Measurements from ENCODE around the gene LRP1. TPM values are rescaled to one million over a fixed set of nuclear protein-coding genes. Genes with fewer than 3 reads are reported as not detected.
A peak's percentile ranks its signal among the peaks of the same experiment; 100 is the strongest.

The LRP1 gene
- polyA plus RNA-seq, 4 donors, result 65.3 to 234 (median 81.0) TPM

DNA sequence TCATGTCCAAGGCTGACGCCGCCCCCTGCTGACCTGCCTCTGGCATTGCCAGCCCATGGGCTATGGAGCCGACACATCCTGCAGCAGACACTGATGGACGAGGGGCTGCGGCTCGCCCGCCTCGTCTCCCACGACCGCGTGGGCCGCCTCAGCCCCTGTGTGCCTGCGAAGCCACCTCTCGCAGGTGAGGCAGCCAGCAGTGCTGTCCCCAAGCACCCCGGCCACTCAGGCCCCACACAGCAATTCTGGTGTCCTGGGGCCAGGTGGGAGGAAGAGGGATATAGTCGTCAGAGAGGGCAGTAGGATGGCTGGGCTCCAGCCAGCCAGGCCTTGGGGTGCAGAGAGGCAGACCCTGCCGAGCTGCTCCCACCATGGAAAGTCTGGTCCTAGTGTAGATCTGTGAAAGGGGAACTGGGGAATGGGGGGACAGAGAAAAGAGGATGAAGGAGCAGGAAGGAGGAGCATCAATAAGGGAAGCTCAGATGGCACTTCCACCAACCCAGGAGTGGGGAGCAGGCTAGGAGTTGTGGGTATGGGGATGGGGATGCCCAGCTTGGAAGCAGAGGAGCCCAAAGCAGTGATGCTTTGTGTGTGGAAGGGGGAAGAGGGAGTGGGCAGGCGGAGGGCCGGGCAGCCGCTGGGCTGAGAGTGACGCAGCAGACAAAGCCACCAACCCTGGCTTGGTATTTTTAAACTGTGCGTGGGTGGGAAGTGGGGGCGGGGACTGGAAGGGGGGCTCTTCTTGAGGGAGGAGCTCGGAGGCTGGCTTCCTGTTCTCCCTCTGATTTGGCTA is 34.7 kb upstream of the LRP1 start:
- peak in 3 of 4 donors; percentile 35 to 63 (median 46) for DNase-seq (ENCODE audit: low read depth in 4 of 4, low spot score in 3 of 4)

DNA sequence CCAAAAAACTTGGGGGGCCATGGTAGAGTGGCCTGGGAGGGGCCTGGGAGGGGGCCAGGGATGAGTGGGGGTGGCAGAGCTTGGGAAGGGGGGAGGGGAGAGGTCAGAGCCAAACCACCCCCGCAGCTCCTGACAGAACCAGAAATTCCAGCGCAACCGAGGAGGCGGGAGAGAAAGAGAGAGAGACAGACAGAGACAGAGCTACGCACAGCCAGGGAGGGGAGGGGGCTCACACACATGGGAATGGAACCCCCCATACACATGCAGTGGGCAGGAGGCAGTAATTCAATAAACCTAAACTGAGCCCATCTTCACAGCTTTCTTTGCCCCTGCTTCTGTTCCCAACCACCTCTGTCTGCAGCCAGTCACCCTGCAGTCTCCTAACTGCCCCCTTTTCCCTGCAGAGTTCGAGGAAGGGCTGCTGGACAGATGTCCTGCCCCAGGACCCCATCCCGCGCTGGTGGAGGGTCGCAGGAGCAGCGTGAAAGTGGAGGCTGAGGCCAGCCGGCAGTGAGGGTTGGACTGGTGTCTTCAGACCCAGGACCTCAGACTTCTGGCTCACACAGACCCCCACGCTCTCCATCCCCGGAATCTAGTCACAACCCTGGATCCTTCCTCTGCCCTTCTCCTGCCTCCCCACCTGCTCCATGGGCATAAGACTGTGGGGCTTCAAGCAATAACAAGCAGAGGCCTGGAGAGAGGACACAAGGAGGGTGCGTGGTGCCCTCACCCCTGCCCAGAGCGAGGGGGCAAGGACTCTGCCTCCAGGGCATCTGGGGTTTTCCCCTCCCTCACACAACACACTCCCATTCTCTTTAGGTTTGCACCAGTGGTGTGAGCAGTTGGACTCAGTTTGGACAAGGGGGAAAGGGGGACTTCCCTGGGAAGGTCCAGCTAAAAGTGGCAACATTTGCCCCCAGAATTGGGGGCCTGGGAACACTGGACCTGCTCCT is 33.8 kb upstream of the LRP1 start:
- no peak for DNase-seq (ENCODE audit: low read depth in 4 of 4, low spot score in 3 of 4)

DNA sequence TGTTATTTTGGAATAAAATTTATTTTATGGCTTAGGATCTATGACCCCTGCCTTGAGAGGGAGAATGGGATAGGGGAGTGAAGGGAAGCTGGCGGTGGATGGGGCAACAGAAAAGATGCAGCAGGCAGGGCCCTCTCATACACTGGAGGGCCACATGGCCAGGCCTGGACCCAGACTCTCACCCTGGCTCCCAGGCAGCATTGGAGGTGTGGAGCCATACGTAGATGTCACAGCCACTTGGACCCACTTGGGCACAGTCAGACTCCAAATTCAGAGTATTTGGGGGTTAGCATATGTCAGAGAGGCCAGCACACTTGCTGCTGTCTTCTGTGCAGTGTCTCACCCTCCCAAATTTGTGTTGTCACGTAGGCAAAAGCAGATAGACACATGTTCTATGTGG is 32.8 kb upstream of the LRP1 start:
- no peak for DNase-seq (ENCODE audit: low read depth in 4 of 4, low spot score in 3 of 4)

DNA sequence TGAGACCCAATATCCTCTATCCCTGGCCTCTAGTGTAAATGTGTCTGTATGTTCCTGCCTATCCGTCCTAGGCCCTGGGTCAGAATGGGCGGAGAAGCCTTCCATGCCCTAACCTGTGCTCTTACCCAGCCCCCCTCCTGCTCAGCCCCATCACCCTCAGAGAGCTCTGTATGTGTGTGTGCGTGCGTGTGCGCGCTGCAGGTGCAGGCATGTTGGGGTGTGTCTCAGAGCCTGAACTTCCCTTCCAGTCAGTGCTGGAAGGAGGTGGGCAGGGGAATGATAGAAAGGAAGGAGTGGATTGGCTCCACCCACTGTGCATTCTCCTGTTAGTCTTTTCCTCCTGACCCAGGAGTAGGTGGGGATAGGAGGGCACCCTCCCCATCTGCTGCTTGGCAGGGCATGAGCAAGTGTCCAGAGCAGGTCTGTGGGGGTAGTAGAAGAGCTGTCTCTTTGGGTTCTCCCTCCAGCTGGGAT is 32.1 kb upstream of the LRP1 start:
- DNase-seq (ENCODE audit: low read depth in 4 of 4, low spot score in 3 of 4), result no peak

DNA sequence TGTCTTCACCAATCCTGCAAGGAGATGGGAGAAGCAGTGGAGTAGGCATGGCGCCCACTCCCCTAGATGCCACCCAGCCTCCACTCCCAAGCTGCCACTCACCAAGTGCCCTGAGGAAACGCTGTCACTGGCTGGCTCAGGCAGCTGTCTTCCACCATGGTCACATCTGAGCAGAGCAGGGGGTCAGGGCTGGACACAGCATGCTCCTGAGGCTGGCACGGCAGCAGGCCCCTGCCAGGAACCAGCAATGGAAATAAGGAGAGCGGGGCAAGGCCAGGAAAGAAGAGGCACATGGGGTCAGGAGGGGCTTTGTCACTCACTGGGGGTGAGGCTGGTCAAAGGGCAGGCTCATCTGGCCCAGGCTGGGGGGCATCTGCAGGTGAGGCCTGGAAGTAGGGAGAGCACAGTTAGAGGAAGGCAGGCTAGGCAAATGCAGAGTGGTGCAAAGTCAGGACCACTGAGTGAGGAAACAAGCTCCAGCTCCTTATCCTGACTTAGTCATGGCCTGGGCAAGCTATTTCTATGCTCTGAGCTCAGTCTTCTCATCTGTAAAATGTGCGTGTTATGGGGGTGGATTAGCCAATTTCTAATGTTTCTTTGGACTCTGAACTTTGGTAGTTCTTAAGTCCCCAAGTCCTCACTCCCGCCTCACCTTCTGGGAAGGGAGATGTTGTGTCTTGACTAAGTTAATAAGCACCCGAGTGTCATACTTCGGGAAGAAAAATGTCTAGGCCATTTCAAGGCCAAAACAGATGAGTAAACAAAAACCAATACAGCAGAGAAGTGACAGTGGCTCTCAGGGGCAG is 31.3 kb upstream of the LRP1 start:
- no peak for DNase-seq (ENCODE audit: low read depth in 4 of 4, low spot score in 3 of 4)

DNA sequence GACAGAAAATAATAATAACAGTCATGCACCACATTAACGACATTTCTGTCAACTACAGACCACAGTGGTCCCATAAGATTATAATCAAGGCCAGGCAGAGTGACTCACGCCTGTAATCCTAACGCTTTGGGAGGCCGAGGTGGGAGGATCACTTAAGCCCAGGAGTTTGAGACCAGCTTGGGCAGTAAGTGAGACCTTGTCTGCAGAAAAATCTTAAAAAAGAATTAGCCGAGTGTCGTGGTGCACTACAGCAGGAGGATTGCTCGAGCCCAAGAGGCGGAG is 30.8 kb upstream of the LRP1 start:
- no peak for DNase-seq (ENCODE audit: low read depth in 4 of 4, low spot score in 3 of 4)

DNA sequence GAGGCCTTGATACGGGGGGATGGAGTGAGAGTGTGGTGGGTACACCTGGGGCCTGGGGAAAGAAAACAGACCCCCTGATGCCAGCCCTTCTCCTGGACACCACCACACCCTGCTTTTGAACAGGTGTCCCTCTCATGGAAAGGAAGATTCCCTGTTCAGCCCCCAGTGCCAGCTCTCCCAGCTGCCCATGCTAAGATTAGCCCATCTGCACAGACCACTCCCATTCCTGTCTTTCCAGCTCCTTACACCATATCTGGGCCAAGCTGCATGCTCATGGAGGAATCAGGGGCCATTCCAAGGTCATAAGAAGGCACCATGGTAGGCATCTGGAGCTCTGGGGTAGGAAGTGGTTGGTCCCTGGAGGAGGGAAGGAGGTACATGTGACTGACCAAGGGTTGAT is 29.7 kb upstream of the LRP1 start:
- no peak for DNase-seq (ENCODE audit: low read depth in 4 of 4, low spot score in 3 of 4)

DNA sequence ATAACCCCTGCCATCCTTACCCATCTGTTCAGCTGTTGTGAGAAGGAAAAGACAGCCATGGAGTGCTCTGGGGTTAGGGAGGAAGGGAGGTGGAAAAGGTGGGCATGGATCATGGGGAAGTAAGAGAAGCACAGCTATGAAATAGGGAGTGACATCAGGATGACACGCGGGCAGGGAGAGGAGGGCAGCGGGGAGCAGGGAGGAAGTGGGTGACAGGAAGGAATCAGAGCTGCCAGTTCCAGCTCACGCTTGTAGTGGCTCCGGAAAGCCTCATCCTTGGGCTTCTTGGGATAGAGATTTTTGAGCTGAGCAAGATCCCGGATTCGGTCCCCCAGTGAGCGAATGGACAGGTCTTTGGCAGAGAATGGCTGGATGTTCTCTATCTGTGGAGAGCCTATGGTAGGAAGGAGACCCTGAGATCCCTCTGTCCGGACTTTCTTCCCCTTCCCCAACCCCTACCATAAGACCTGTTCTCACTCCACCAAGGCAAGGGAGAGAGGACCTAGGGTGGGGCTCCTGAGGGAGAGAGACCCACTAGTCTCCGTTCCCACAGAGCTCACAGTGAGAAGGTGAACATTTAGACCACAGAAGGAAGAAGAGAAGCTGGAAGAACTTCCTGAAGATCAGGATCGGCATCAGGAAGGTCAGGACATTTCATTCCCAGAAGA is 29.1 kb upstream of the LRP1 start:
- no peak for DNase-seq (ENCODE audit: low read depth in 4 of 4, low spot score in 3 of 4)

DNA sequence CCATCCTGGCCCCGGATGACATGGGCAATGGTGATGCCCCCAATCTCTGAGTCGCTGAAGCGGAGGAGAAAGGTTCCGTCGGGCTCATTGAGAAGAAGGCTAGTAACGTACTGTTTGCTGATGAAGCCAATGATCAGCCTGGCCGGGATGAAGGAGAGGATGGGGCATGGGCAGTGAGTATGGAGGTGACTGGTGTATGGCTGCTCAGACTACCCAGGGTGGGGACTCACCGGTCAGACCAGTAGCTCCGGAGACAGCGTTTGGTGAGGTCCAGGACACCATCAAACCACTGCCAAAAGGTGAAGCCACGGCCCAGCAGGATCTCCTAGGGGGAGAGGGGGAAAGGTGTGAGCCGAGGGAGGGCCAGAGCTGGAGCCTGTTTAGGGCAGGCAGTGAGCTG is 28.5 kb upstream of the LRP1 start:
- no peak for DNase-seq (ENCODE audit: low read depth in 4 of 4, low spot score in 3 of 4)

DNA sequence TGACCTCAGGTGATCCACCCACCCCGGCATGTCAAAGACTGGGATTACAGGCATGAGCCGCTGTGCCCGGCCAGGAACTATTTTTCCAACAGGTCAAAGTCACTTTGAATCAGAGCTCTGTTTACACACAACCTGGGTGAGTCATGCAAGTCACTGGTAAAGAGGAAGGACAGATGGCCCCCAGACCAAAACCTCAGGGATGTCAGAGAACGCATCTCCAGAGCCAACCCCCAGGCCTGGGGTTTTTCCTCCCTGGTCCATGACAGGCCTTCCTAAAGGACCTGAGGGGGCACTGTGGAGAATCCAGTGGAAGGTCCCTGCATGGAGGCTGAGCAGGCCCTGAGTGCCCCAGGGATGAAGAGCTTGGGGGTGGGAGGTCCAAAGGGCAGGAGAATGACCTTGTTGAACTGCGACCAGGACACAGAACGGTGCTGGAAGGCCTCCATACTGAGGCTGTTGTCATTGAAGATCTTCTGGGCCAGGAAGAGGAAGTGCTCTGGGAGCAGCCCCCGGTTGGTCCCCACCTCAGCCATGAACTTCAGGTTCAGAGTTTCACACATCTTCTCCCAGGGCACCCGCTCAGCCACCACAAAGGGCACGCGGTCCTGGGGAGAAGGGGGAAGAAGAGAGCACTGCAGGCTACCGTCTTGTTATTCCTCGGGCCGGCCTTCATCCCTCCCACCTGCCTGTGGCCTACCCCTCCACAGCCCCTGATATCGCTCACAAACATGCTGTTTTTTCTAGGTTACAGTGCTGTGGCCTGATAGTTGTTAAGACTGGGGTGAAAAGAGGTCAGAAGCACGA is 26.2 kb upstream of the LRP1 start:
- no peak for DNase-seq (ENCODE audit: low read depth in 4 of 4, low spot score in 3 of 4)

DNA sequence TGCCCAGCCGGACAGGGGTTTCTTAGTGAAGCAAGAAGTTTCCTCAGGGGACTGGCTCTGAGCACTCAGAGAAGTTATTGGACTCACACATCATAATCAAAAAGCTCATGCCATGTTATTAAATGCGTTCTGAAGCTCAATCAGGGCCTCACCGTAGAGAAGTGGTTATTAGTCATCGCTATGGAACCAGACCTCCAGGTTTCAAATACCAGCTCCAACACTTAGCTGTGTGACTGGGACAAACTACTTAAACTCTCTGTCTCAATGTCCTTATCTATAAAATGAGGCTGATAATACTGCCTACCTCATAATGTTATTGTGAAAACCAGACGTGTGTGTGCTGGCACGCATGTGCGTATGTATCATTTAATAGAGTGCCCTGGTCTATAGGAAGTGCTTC is 24.4 kb upstream of the LRP1 start:
- DNase-seq (ENCODE audit: low read depth in 4 of 4, low spot score in 3 of 4), result no peak

DNA sequence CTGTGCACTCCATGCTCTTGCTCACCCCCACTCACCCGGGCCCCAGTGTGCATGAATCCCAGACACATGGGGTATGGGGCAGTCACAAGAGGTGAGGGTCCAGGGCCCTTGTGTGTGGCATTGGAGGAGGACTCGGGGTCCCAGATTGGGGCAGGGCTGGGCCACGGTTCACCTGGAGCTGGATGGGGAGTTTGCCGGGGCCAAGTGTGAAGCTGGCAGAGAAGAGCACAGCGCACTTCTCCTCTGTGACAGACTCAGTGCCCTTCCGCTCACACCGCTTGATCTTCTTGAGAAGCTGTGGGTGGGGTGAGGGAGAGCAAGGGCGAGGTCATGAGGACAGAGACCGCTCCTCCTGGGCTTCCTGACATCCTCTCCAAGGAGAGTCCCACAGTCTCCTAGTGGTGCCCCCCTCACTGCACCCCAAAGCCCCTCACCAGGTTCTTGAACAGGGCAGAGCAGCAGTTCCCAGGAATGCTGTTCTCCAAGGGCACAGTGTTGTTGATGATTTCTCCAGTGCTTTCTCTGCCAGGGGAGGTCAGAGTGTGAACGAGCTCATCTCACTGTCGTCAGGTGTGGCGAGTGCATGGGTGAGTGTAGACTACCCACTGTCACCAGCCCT is 23.9 kb upstream of the LRP1 start:
- DNase-seq (ENCODE audit: low read depth in 4 of 4, low spot score in 3 of 4), result no peak

DNA sequence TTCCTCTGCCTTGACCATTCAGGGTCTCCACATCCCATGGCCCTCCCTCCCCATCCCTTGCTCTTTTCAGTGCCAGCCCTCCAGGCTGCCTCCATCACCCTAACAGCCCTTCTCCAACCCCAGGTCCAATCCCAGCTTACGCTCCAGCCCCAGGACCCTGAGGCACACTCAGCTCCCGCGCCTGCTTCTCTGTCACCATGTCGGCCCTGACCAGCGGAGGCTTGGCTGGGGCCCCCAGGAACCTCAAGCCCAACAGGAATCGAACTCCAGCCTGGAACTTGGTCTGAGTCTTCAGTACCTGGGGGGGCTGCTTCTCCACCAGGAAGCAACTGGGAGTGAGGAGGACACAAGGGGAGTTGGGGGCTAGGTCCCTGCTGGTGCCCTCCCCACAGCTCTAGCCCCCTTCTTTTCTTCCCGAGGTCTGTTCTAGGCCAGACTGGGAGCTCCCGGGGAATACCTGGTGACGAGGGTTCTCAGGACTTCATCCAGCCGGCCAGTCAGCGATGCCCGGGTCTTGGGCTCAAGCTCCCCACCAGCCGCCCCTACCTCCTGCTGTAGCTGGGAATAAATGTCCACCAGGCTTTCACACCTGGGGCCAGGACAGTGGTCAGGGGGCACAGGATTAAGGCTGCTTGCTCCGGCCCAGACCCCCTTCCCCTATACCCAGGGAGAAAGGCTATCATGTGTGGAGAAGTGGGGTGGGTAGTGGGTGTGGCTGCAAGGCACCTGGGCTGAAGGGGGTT is 23.1 kb upstream of the LRP1 start:
- no peak for DNase-seq (ENCODE audit: low read depth in 4 of 4, low spot score in 3 of 4)

DNA sequence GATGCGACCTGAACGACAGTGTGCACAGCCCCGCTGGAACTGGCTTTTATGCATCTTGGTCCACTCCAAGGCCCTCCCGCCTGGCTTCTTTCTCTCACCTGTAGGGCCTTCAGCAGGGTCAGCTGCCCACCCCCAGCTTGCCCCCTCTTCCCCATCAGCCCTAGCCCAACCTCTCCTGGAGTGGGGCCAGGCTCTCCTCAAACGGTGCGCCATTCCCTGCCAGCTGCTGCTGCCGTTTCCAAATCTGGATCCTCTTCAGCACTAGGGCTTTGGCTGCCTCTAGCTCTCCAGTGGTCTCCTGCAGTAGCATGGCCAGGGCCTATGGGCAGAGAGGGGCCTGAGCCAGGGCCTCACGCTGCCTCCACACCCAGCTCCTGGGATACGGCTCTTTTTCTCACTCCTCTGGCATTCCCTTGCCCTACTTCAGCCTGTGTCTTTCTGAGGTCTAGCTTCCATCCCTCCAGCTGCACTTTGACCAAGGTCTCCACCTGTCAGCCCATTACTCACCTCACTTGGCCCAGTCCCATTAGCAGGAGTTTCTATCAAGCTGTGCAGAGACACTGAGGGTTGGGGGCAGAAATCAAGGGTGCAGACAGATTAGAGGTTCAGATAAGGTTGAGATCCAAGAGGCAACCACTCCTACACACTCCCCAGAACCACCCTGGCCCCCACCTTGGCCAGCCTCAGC is 22.1 kb upstream of the LRP1 start:
- DNase-seq (ENCODE audit: low read depth in 4 of 4, low spot score in 3 of 4), result no peak

DNA sequence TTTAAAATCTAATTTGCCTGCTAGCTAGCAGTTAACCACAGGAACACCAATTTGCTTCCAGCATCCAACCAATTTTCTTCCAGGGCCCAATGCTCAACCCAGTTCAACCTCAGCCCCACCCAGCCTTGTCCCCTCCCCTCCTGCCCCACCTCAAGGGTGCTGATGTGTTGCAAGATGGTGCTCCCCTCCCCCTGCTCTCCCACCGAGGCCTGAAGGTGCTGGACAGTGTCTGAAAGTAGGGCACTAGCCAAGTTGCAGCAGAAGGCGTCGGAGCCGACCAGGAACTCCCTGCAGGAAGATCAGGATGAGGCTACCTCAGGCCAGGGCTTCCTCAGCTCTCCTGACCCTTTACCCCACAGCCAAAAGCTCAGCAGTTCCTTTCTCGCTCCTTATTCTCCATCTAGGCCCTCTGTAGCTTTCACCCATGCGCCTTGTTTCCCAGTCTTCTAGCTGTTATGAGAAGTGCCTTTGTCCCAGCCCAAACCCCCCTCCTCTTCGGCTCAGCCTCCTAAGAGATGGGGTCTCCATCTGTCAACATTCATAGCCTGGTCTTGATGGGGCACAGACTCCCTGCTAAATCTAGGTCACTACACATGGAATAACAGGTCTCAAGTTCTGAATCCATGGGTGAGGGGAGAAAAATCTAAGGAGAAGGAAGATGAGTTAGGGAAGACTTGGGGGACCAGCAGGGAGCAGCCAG is 20.7 kb upstream of the LRP1 start:
- DNase-seq (ENCODE audit: low read depth in 4 of 4, low spot score in 3 of 4), result no peak

DNA sequence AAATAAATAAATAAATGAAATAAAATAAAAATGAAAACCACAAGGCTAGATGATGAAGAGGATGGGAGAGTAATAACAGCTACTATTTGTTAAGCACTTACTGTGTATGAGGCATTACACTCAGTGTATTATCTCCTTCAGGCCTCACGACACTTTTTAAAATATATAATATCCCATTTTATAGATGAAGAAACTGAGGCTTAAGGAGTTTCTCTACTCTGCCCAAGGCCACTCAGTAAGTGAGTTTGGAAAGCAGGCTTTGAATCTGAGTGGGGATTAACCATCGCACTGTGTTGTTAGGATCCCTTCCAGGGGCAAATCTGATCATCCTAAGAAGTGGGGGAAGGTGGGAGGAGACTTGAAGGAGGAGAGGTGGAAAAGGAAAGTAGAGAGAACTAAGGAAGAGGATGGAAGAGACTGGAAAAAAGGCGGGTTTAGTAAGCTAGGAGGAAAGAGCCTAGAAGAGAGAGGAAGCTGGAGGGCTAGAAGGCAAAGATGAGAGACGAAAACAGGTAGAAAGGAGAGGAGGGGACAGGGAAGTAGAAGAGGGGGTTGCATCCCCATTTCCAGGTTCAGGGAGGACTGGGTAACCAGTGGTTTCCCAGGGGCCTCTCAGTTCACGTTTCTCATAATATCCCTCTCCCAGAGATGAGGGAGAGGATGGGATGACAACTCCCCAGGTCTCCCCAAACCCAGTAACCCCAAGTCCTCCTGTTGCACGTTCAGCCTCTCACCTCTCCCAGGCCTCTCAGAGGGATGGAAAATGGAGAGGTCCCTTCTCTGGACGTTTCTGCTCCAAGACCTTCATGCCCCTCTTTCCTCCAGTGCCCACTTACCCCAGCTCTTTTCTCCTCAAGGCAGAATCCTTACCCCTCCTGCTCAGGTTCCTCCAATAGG is 18.8 kb upstream of the LRP1 start:
- DNase-seq (ENCODE audit: low read depth in 4 of 4, low spot score in 3 of 4), result no peak

Data from left renal pelvis (tissue), 4 donors.